ENCODE results near the gene KIAA0513. TPM values are rescaled to one million over a fixed set of nuclear protein-coding genes. Genes with fewer than 3 reads are reported as not detected.

KIAA0513 gene
- total RNA-seq, 1 experiment from 2014 or later: 7.8 TPM

DNA sequence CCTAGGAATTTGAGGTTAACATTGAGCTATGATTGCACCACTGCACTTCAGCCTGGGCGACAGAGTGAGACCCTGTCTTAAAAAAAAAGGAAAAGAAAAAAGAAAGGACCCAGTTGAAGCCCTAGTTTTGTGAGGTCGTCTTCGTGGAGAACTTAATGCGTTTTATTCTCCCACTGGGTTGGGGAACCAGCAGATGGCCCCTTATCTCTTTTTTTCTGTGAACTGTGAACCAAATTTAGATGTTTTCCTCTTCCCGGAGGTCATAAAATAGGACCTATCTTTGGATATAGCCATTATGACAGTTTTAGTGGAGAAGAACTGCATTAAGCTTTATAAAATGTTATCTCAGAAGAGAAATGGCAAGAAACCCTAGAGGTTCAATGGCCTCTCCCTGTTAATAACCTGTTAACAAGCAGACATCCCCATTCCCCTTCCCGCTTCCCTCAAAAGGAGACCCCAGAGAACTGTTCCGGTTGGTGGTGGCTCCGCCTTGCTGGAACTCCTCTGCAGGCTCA lies 23.5 kb downstream of the KIAA0513 start (continued):
- TF ChIP-seq ZBTB43 (CRISPR knock-in tag; IDR thresholded peaks at IDR 0.05) (no peak), ESRRA (CRISPR knock-in tag; IDR thresholded peaks at IDR 0.05; ENCODE audit: borderline replicate concordance) (no peak), OVOL2 (CRISPR knock-in tag; IDR thresholded peaks at IDR 0.05; ENCODE audit: borderline replicate concordance) (no peak), ARID4B (CRISPR knock-in tag; IDR thresholded peaks at IDR 0.05; ENCODE audit: borderline replicate concordance) (no peak), AFF4 (CRISPR knock-in tag; IDR thresholded peaks at IDR 0.05; ENCODE audit: borderline replicate concordance) (no peak)

DNA sequence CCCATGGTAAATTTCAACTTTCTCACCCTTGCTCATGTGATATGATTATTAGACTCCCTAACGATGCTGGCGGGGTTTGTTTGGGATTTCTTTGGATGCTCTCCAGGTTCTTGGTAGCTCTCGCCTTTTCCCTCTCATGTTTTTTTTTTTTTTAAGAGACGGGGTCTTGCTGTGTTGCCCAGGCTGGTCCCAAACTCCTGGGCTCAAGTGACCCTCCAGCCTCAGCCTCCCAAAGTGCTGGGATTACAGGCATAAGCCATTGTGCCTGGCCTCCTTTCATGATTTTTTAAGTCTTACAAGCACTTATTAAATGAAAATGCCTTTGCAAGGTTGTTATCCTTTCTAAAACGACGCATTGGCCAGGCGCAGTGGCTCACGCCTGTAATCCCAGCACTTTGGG lies 24.1 kb downstream of the KIAA0513 start:
- DNase-seq (ENCODE audit: low spot score) (no peak), ATAC-seq (no peak)
- Mint-ChIP-seq H3K4me1 (peaks cover 15% of the 10 kb centered on the region), H3K27me3 (ENCODE audit: low read depth) (peaks cover 4% of the 10 kb centered on the region; the same call in 1 of the 2 replicates), H3K9me3 (no peaks in the 10 kb centered on the region), H3K4me3 (no peak overlapping the region), H3K27ac (no peak overlapping the region), H3K36me3 (no peaks in the 10 kb centered on the region)
- ChIA-PET POLR2A (no interaction called here), CTCF (interaction anchor here (1.3 to 1.4 kb wide), 2 partner anchors 25 to 35 kb away, joined by 3 to 6 read pairs; partner anchors contain the start of gene KIAA0513)
- no peak for TF ChIP-seq MXD4 (CRISPR knock-in tag; IDR thresholded peaks at IDR 0.05; ENCODE audit: borderline replicate concordance)
- no peak for TF ChIP-seq GRHL2 (CRISPR knock-in tag; IDR thresholded peaks at IDR 0.05; ENCODE audit: insufficient replicate concordance, severe bottlenecking)
- no peak for TF ChIP-seq ZNF232 (CRISPR knock-in tag; IDR thresholded peaks at IDR 0.05)
- no peak for TF ChIP-seq ZNF263 (CRISPR knock-in tag; IDR thresholded peaks at IDR 0.05; ENCODE audit: low read depth)
- TF ChIP-seq MLX (CRISPR knock-in tag; IDR thresholded peaks at IDR 0.05): no peak
- TF ChIP-seq ETV6 (CRISPR knock-in tag; IDR thresholded peaks at IDR 0.05): no peak
- no peak for TF ChIP-seq ZNF138 (CRISPR knock-in tag; conservative IDR thresholded peaks at IDR 0.05)

DNA sequence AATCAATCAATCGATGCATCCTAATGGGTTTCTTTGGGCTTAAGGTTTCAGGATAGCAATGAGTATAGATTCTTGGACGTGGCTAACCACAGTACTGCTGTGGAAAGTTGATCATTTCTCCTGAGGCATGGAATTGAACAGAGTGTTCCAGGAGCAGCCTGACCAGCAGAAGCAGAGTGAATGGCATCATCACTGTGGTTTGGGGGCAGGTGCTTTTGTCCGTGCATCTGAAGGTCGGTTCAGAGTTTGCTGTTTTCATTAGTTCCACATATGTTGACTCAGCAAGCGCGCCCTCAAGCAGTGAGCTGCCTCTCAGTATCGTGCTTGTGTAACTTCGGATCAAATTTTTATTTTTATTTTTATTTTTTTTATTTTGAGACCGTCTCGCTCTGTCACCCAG lies 24.9 kb downstream of the KIAA0513 start:
- Mint-ChIP-seq H3K4me1 (peaks cover 17% of the 10 kb centered on the region), H3K4me3 (no peak overlapping the region), H3K9me3 (no peaks in the 10 kb centered on the region), H3K27me3 (ENCODE audit: low read depth) (peaks cover 4% of the 10 kb centered on the region; the same call in 1 of the 2 replicates), H3K27ac (no peak overlapping the region), H3K36me3 (no peaks in the 10 kb centered on the region)
- CTCF ChIA-PET: no interaction called here
- ATAC-seq: no peak
- POLR2A ChIA-PET: no interaction called here
- no peak for DNase-seq (ENCODE audit: low spot score)
- TF ChIP-seq, protein P1, sequence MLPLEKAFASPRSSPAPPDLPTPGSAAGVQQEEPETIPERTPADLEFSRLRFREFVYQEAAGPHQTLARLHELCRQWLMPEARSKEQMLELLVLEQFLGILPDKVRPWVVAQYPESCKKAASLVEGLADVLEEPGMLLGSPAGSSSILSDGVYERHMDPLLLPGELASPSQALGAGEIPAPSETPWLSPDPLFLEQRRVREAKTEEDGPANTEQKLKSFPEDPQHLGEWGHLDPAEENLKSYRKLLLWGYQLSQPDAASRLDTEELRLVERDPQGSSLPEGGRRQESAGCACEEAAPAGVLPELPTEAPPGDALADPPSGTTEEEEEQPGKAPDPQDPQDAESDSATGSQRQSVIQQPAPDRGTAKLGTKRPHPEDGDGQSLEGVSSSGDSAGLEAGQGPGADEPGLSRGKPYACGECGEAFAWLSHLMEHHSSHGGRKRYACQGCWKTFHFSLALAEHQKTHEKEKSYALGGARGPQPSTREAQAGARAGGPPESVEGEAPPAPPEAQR (CRISPR knock-in tag; IDR thresholded peaks at IDR 0.05): no peak
- no peak for TF ChIP-seq ARID4B (CRISPR knock-in tag; IDR thresholded peaks at IDR 0.05; ENCODE audit: borderline replicate concordance)
- TF ChIP-seq, protein P2, sequence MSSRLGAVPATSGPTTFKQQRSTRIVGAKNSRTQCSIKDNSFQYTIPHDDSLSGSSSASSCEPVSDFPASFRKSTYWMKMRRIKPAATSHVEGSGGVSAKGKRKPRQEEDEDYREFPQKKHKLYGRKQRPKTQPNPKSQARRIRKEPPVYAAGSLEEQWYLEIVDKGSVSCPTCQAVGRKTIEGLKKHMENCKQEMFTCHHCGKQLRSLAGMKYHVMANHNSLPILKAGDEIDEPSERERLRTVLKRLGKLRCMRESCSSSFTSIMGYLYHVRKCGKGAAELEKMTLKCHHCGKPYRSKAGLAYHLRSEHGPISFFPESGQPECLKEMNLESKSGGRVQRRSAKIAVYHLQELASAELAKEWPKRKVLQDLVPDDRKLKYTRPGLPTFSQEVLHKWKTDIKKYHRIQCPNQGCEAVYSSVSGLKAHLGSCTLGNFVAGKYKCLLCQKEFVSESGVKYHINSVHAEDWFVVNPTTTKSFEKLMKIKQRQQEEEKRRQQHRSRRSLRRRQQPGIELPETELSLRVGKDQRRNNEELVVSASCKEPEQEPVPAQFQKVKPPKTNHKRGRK (CRISPR knock-in tag; IDR thresholded peaks at IDR 0.05; ENCODE audit: borderline replicate concordance): no peak

All from WTC11 (cell line).